ENCODE results near the gene RBMS1.

RBMS1 gene

GRCh38 chr2:160338901-160339685, 154.5 kb downstream of the RBMS1 start:
- H3K27me3 ChIP-seq (ENCODE audit: insufficient read depth, poor library complexity, severe bottlenecking): no peaks in the 10 kb centered on the region
- H3K27ac ChIP-seq (replicated peaks): no peak overlapping the region
- TF ChIP-seq CTCF (IDR thresholded peaks at IDR 0.05; ENCODE audit: insufficient read depth, low read length): no peak
- TF ChIP-seq GABPA (IDR thresholded peaks at IDR 0.05; ENCODE audit: low read depth): no peak
- TF ChIP-seq SPI1 (IDR thresholded peaks at IDR 0.05; ENCODE audit: borderline replicate concordance, low read depth): no peak
- TF ChIP-seq POLR2AphosphoS5 (IDR thresholded peaks at IDR 0.05; ENCODE audit: low read depth): no peak
- TF ChIP-seq, protein P1, sequence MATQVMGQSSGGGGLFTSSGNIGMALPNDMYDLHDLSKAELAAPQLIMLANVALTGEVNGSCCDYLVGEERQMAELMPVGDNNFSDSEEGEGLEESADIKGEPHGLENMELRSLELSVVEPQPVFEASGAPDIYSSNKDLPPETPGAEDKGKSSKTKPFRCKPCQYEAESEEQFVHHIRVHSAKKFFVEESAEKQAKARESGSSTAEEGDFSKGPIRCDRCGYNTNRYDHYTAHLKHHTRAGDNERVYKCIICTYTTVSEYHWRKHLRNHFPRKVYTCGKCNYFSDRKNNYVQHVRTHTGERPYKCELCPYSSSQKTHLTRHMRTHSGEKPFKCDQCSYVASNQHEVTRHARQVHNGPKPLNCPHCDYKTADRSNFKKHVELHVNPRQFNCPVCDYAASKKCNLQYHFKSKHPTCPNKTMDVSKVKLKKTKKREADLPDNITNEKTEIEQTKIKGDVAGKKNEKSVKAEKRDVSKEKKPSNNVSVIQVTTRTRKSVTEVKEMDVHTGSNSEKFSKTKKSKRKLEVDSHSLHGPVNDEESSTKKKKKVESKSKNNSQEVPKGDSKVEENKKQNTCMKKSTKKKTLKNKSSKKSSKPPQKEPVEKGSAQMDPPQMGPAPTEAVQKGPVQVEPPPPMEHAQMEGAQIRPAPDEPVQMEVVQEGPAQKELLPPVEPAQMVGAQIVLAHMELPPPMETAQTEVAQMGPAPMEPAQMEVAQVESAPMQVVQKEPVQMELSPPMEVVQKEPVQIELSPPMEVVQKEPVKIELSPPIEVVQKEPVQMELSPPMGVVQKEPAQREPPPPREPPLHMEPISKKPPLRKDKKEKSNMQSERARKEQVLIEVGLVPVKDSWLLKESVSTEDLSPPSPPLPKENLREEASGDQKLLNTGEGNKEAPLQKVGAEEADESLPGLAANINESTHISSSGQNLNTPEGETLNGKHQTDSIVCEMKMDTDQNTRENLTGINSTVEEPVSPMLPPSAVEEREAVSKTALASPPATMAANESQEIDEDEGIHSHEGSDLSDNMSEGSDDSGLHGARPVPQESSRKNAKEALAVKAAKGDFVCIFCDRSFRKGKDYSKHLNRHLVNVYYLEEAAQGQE (IDR thresholded peaks at IDR 0.05; ENCODE audit: insufficient replicate concordance, low read depth): no peak
- H3K4me3 ChIP-seq (replicated peaks; ENCODE audit: insufficient read depth, low read length): no peak overlapping the region
- no peak for DNase-seq (ENCODE audit: low read depth in 1 of 2, low spot score in 1 of 2)

- Histone ChIP-seq H3K27ac (replicated peaks) (no peak overlapping the region), H3K27me3 (ENCODE audit: insufficient read depth, poor library complexity, severe bottlenecking) (no peaks in the 10 kb centered on the region), H3K4me3 (replicated peaks; ENCODE audit: insufficient read depth, low read length) (no peak overlapping the region)
- no peak for DNase-seq (ENCODE audit: low read depth in 1 of 2, low spot score in 1 of 2)
- TF ChIP-seq CTCF (IDR thresholded peaks at IDR 0.05; ENCODE audit: insufficient read depth, low read length) (no peak), POLR2AphosphoS5 (IDR thresholded peaks at IDR 0.05; ENCODE audit: low read depth) (no peak), SPI1 (IDR thresholded peaks at IDR 0.05; ENCODE audit: borderline replicate concordance, low read depth) (no peak), GABPA (IDR thresholded peaks at IDR 0.05; ENCODE audit: low read depth) (no peak)
- TF ChIP-seq, protein P1 (IDR thresholded peaks at IDR 0.05; ENCODE audit: insufficient replicate concordance, low read depth): no peak
Measured at GRCh38 chr2:160337728-160338127, 155.9 kb downstream of the RBMS1 start.

DNA sequence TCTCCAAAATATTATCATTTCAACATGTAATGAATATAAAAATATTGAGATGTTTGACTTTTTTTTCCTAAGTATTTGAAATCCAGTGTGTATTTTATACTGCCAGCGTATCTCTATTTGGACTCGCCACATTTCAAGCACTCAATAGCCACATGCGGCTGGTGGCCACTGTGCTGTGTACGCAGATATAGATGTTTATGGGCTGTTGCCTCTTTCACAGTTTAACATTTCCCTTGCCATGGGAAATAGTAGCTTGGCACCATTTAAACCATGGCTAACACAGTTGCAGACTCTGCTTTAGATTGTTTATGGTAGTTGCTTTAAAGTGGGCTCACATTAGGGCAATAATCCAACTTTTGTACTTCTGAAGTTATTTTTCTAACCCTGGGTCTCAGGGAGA, 157.0 kb downstream of the RBMS1 start:
- H3K27me3 ChIP-seq (ENCODE audit: insufficient read depth, poor library complexity, severe bottlenecking): no peaks in the 10 kb centered on the region
- no peak overlapping the region for H3K27ac ChIP-seq (replicated peaks)
- no peak overlapping the region for H3K4me3 ChIP-seq (replicated peaks; ENCODE audit: insufficient read depth, low read length)
- TF ChIP-seq POLR2AphosphoS5 (IDR thresholded peaks at IDR 0.05; ENCODE audit: low read depth): no peak
- no peak for TF ChIP-seq GABPA (IDR thresholded peaks at IDR 0.05; ENCODE audit: low read depth)
- TF ChIP-seq CTCF (IDR thresholded peaks at IDR 0.05; ENCODE audit: insufficient read depth, low read length): no peak
- no peak for TF ChIP-seq SPI1 (IDR thresholded peaks at IDR 0.05; ENCODE audit: borderline replicate concordance, low read depth)
- TF ChIP-seq, protein P1 (IDR thresholded peaks at IDR 0.05; ENCODE audit: insufficient replicate concordance, low read depth): no peak
- no peak for DNase-seq (ENCODE audit: low read depth in 1 of 2, low spot score in 1 of 2)

Measured in HL-60 (cell line).